CD14-positive monocyte (primary cell): ENCODE measurements around the gene ARL5C. TPM values are rescaled to one million over a fixed set of nuclear protein-coding genes. Genes with fewer than 3 reads are reported as not detected.

ENCODE experiments used
- DNase-seq, 3 donors: peaks; one replicate each; pipeline ENCODE4 v3.0.0-alpha.2; 2011 to 2022
- H2AFZ ChIP-seq: 2 replicates; pipeline ENCODE4 v1.6.0; 2012; ENCODE audit warnings: mild to moderate bottlenecking, low read depth, low read length, inconsistent platforms; ENCODE audit not compliant: insufficient read depth, poor library complexity, severe bottlenecking
- H3K27ac ChIP-seq, 2 donors: 1 replicate in 1 of 2; 2 replicates in 1 of 2; pipeline ENCODE4 v1.5.1; 2012 to 2013; ENCODE audit warnings: low read length in 2 of 2, control low read depth in 1 of 2, inconsistent platforms in 1 of 2, low read depth in 1 of 2, mild to moderate bottlenecking in 1 of 2
- H3K27me3 ChIP-seq, 2 donors: one replicate each; pipeline versions ENCODE4 v1.6.0 to v1.6.1; 2011 to 2013; ENCODE audit warnings: low read length in 2 of 2; ENCODE audit not compliant: control insufficient read depth in 2 of 2, insufficient read depth in 2 of 2
- H3K36me3 ChIP-seq, 2 donors: replicated peaks in 1 of 2; 1 replicate in 1 of 2; 2 replicates in 1 of 2; pipeline versions ENCODE4 v1.5.1 to v1.6.1; 2012 to 2013; ENCODE audit warnings: low read length in 2 of 2, control low read depth in 1 of 2, inconsistent platforms in 1 of 2, mild to moderate bottlenecking in 1 of 2; ENCODE audit not compliant: insufficient read depth in 2 of 2, control insufficient read depth in 1 of 2
- H3K4me1 ChIP-seq, 2 donors: 1 replicate in 1 of 2; 2 replicates in 1 of 2; pipeline versions ENCODE4 v1.5.1 to v1.6.1; 2012 to 2013; ENCODE audit warnings: low read length in 2 of 2, control low read depth in 1 of 2, inconsistent platforms in 1 of 2, mild to moderate bottlenecking in 1 of 2, moderate library complexity in 1 of 2; ENCODE audit not compliant: insufficient read depth in 2 of 2, control insufficient read depth in 1 of 2
- H3K4me2 ChIP-seq: replicated peaks from 2 replicates; pipeline ENCODE3; 2012; ENCODE audit warnings: low read length, moderate library complexity, mild to moderate bottlenecking; ENCODE audit not compliant: poor library complexity, severe bottlenecking; ENCODE audit errors: extremely low read depth
- H3K4me3 ChIP-seq, 3 experiments: fragments of 200-600 bp in 1 of 3; sonication (generic) in 1 of 3; replicated peaks in 1 of 3; 1 replicate in 2 of 3; 2 replicates in 1 of 3; pipeline ENCODE4 v1.5.1; 2011 to 2013; ENCODE audit warnings: low read length in 3 of 3, mild to moderate bottlenecking in 3 of 3, control low read depth in 2 of 3, low read depth in 2 of 3, inconsistent platforms in 1 of 3, moderate library complexity in 1 of 3
- H3K79me2 ChIP-seq: 2 replicates; pipeline ENCODE4 v1.6.0; 2012; ENCODE audit warnings: mild to moderate bottlenecking, control low read depth, inconsistent platforms, low read length, moderate library complexity; ENCODE audit not compliant: insufficient read depth
- H3K9ac ChIP-seq: 2 replicates; pipeline ENCODE4 v1.6.0; 2017; ENCODE audit warnings: low read length, mild to moderate bottlenecking; ENCODE audit not compliant: insufficient read depth, poor library complexity, severe bottlenecking
- H3K9me3 ChIP-seq, 2 donors: replicated peaks in 1 of 2; 1 replicate in 1 of 2; 2 replicates in 1 of 2; pipeline versions ENCODE4 v1.5.1 to v1.6.1; 2012 to 2013; ENCODE audit warnings: low read length in 2 of 2, control low read depth in 1 of 2; ENCODE audit not compliant: control insufficient read depth in 1 of 2, insufficient read depth in 1 of 2
- H4K20me1 ChIP-seq: 2 replicates; pipeline ENCODE4 v1.6.0; 2012; ENCODE audit warnings: mild to moderate bottlenecking, low read length, control low read depth, moderate library complexity; ENCODE audit not compliant: insufficient read depth
- H3K27ac Mint-ChIP-seq, 7 donors: one replicate each; pipeline ENCODE4 v1.8.0; 2020; ENCODE audit warnings: mild to moderate bottlenecking in 7 of 7, mixed read lengths in 7 of 7, moderate library complexity in 6 of 7, inconsistent platforms in 2 of 7
- H3K27me3 Mint-ChIP-seq, 3 donors: one replicate each; pipeline ENCODE4 v1.8.0; 2021 to 2022; ENCODE audit warnings: low read depth in 3 of 3, mild to moderate bottlenecking in 3 of 3, mixed read lengths in 3 of 3, moderate library complexity in 3 of 3, inconsistent platforms in 1 of 3
- H3K36me3 Mint-ChIP-seq, 2 donors: one replicate each; pipeline ENCODE4 v1.8.0; 2020; ENCODE audit warnings: mixed read lengths in 2 of 2, inconsistent platforms in 1 of 2, mild to moderate bottlenecking in 1 of 2
- H3K4me1 Mint-ChIP-seq: one replicate; pipeline ENCODE4 v1.8.0; 2020; ENCODE audit warnings: mild to moderate bottlenecking, mixed read lengths
- H3K4me3 Mint-ChIP-seq, 2 donors: one replicate each; pipeline ENCODE4 v1.8.0; 2020; ENCODE audit warnings: mild to moderate bottlenecking in 2 of 2, mixed read lengths in 2 of 2, moderate library complexity in 1 of 2
- H3K9me3 Mint-ChIP-seq, 7 donors: one replicate each; pipeline ENCODE4 v1.8.0; 2020 to 2022; ENCODE audit warnings: mixed read lengths in 7 of 7, mild to moderate bottlenecking in 6 of 7, moderate library complexity in 6 of 7, inconsistent platforms in 2 of 7
- CTCF ChIP-seq: fragments of 200-600 bp; IDR thresholded peaks from one replicate; pipeline ENCODE4 v1.8.0; 2022; ENCODE audit warnings: antibody characterized with exemption, mild to moderate bottlenecking
- WGBS: methylation state at CpG from one replicate; pipeline ENCODE4 v1.1.5; 2013; ENCODE audit warnings: missing lambda C conversion rate; ENCODE audit not compliant: insufficient coverage; 5-methylcytosine and 5-hydroxymethylcytosine counted together
- intact Hi-C, 2 donors: fragments of 100-400 bp; cut with micrococcal nuclease; formaldehyde crosslinking; loops; one replicate each; pipeline versions ENCODE4 v1.15.0 to v1.15.1; 2023
- polyA plus RNA-seq, 3 donors: library from polyadenylated mRNA; depleted of rRNA in 1 of 3; unstranded in 2 of 3; stranded (reverse) in 1 of 3; fragments of 300-500 nt in 2 of 3; fragments of >200 nt in 1 of 3; fragmentation: Illumina TruSeq in 2 of 3; gene quantifications; 1 replicate in 2 of 3; 2 replicates in 1 of 3; pipeline ENCODE4 v1.2.3, GENCODE V29; 2012 to 2021

ARL5C gene
- polyA plus RNA-seq, 3 donors: 0.04 TPM; not detected in 2

DNA sequence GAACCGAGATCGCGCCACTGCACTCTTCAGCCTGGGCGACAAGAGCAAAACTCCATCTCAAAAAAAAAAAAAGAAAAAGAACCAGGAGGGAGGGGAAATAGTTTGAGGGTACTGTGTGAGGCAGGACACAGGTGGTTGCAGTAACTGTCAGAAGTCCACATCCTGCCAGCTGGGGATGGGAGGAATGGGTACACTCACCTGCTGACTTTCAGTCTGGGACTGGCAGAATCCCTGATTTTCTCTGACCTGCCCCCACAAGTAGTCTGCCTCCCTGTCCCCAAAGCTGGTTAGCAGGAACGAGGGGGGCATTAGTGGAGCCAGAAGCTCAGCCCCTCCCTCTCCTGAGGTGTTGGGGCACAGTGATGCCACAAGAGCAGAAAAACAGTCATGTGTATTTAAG, 7.1 kb upstream of the ARL5C start:
- Mint-ChIP-seq H3K36me3 (peaks cover 20 to 21% of the 10 kb centered on the region in 2 donors), H3K9me3 (peaks cover 0 to 11% (median 5%) of the 10 kb centered on the region in 7 donors), H3K27me3 (peaks cover 4 to 8% (median 8%) of the 10 kb centered on the region in 3 donors), H3K4me1 (peaks cover 43% of the 10 kb centered on the region), H3K27ac (peak overlapping the region in 1 of 7 donors; percentile 23), H3K4me3 (no peak overlapping the region)
- Histone ChIP-seq H3K27me3 (no peaks in the 10 kb centered on the region), H3K36me3 (peaks cover 6 to 16% of the 10 kb centered on the region in 2 donors), H3K27ac (no peak overlapping the region), H3K79me2 (no peaks in the 10 kb centered on the region), H3K4me3 (no peak overlapping the region), H3K9ac (no peak overlapping the region), H2AFZ (no peak overlapping the region), H3K4me1 (peaks cover 25 to 38% of the 10 kb centered on the region in 2 donors), H3K9me3 (no peaks in the 10 kb centered on the region), H3K4me2 (no peak overlapping the region), H4K20me1 (no peaks in the 10 kb centered on the region)
- 40% methylated on average over 1 of the region's 5 CpGs for WGBS
- TF ChIP-seq CTCF: no peak
- DNase-seq: no peak
- intact Hi-C loops: no loop called here

- no peaks in the 10 kb centered on the region for H3K9me3 ChIP-seq
- no peak overlapping the region for H3K4me3 ChIP-seq
- Mint-ChIP-seq H3K36me3 (peaks cover 8 to 10% of the 10 kb centered on the region in 2 donors), H3K4me3 (no peak overlapping the region), H3K9me3 (peaks cover 0 to 7% (median 3%) of the 10 kb centered on the region in 7 donors), H3K27ac (peak overlapping the region in 1 of 7 donors; percentile 35), H3K4me1 (peaks cover 53% of the 10 kb centered on the region), H3K27me3 (peaks cover 2 to 8% (median 6%) of the 10 kb centered on the region in 3 donors)
- H3K79me2 ChIP-seq: no peaks in the 10 kb centered on the region
- no peak overlapping the region for H3K27ac ChIP-seq
- H3K36me3 ChIP-seq: peaks cover under 1 to 5% of the 10 kb centered on the region in 2 donors
- DNase-seq: no peak
- no peak for TF ChIP-seq CTCF
- intact Hi-C loops: no loop called here
- WGBS: 96% methylated on average over 5 of the region's 5 CpGs
- no peak overlapping the region for H3K9ac ChIP-seq
- no peak overlapping the region for H3K4me2 ChIP-seq
- H3K27me3 ChIP-seq: no peaks in the 10 kb centered on the region
- no peaks in the 10 kb centered on the region for H4K20me1 ChIP-seq
- no peak overlapping the region for H2AFZ ChIP-seq
- peaks cover 36 to 49% of the 10 kb centered on the region in 2 donors for H3K4me1 ChIP-seq
Observed at GRCh38 chr17:39171933-39172332, 6.0 kb upstream of the ARL5C start.
